Measurements from ENCODE around the gene DOC2A.
"Not testable (repeated sequence)": the region's sequence is repeated elsewhere in the genome, so short reads cannot be mapped to it uniquely, and the experiment has no call there.

Gene DOC2A

GRCh38 chr16:30025574-30025973, 14.7 kb upstream of the DOC2A start:
- no peak for DNase-seq (ENCODE audit: low read depth)

GRCh38 chr16:30025156-30025555, 14.3 kb upstream of the DOC2A start:
- no peak overlapping the region for H3K4me3 ChIP-seq (ENCODE audit: low read depth, low read length)
- DNase-seq (ENCODE audit: low read depth), result no peak
- TF ChIP-seq POLR2A (IDR thresholded peaks at IDR 0.05; ENCODE audit: extremely low read depth, insufficient read length) (no peak), MAX (IDR thresholded peaks at IDR 0.05; ENCODE audit: low read depth, low read length) (no peak), MYC (IDR thresholded peaks at IDR 0.05; ENCODE audit: low read depth, low read length) (no peak), CTCF (IDR thresholded peaks at IDR 0.05; ENCODE audit: low read depth, low read length) (no peak)

More at GRCh38 chr16:30025574-30025973, 14.7 kb upstream of the DOC2A start:
- no peak overlapping the region for H3K4me3 ChIP-seq (ENCODE audit: low read depth, low read length)
- TF ChIP-seq POLR2A (IDR thresholded peaks at IDR 0.05; ENCODE audit: extremely low read depth, insufficient read length) (no peak), MYC (IDR thresholded peaks at IDR 0.05; ENCODE audit: low read depth, low read length) (no peak), CTCF (IDR thresholded peaks at IDR 0.05; ENCODE audit: low read depth, low read length) (no peak), MAX (IDR thresholded peaks at IDR 0.05; ENCODE audit: low read depth, low read length) (no peak)

GRCh38 chr16:30024451-30024850, 13.6 kb upstream of the DOC2A start:
- no peak for DNase-seq (ENCODE audit: low read depth)
- TF ChIP-seq MYC (IDR thresholded peaks at IDR 0.05; ENCODE audit: low read depth, low read length), result no peak
- no peak for TF ChIP-seq CTCF (IDR thresholded peaks at IDR 0.05; ENCODE audit: low read depth, low read length)
- TF ChIP-seq MAX (IDR thresholded peaks at IDR 0.05; ENCODE audit: low read depth, low read length), result no peak
- no peak for TF ChIP-seq POLR2A (IDR thresholded peaks at IDR 0.05; ENCODE audit: extremely low read depth, insufficient read length)

GRCh38 chr16:30023586-30023985, 12.8 kb upstream of the DOC2A start:
- TF ChIP-seq MYC (IDR thresholded peaks at IDR 0.05; ENCODE audit: low read depth, low read length), result no peak
- DNase-seq (ENCODE audit: low read depth), result no peak
- no peak overlapping the region for H3K4me3 ChIP-seq (ENCODE audit: low read depth, low read length)

More at GRCh38 chr16:30024451-30024850, 13.6 kb upstream of the DOC2A start:
- no peak overlapping the region for H3K4me3 ChIP-seq (ENCODE audit: low read depth, low read length)

- no peak for DNase-seq (ENCODE audit: low read depth)
- H3K4me3 ChIP-seq (ENCODE audit: low read depth, low read length), result no peak within 1 kb of the TSS
- TF ChIP-seq MAX (IDR thresholded peaks at IDR 0.05; ENCODE audit: low read depth, low read length) (no peak), MYC (IDR thresholded peaks at IDR 0.05; ENCODE audit: low read depth, low read length) (no peak), CTCF (IDR thresholded peaks at IDR 0.05; ENCODE audit: low read depth, low read length) (no peak), POLR2A (IDR thresholded peaks at IDR 0.05; ENCODE audit: extremely low read depth, insufficient read length) (no peak)
Observed at GRCh38 chr16:30022887-30023286, 12.1 kb upstream of the DOC2A start, which contains the start of gene C16orf92. Gene C16orf92 (plus strand): TSS chr16:30023198. CDS start chr16:30023341, 143 bp downstream.

- no peak for DNase-seq (ENCODE audit: low read depth)
- no peak for TF ChIP-seq MYC (IDR thresholded peaks at IDR 0.05; ENCODE audit: low read depth, low read length)
- TF ChIP-seq POLR2A (IDR thresholded peaks at IDR 0.05; ENCODE audit: extremely low read depth, insufficient read length), result no peak
- TF ChIP-seq CTCF (IDR thresholded peaks at IDR 0.05; ENCODE audit: low read depth, low read length), result no peak
- no peak for TF ChIP-seq MAX (IDR thresholded peaks at IDR 0.05; ENCODE audit: low read depth, low read length)
Observed at GRCh38 chr16:30018731-30019158, 7.9 kb upstream of the DOC2A start.

GRCh38 chr16:30017937-30018336, 7.1 kb upstream of the DOC2A start:
- not testable (repeated sequence) for DNase-seq (ENCODE audit: low read depth); H3K4me3 ChIP-seq (ENCODE audit: low read depth, low read length)

More at GRCh38 chr16:30018731-30019158, 7.9 kb upstream of the DOC2A start:
- H3K4me3 ChIP-seq (ENCODE audit: low read depth, low read length), result no peak overlapping the region
